Heart left ventricle (tissue), 16 donors: ENCODE data around the gene TPPP3. TPM values are rescaled to one million over a fixed set of nuclear protein-coding genes. Genes with fewer than 3 reads are reported as not detected.

Source experiments
- ATAC-seq, 4 donors: fragments of 200-7000 bp; cut with Tn5 transposase; one replicate each; pipeline ENCODE4 v1.9.1; 2020 to 2022; ENCODE audit warnings: moderate library complexity in 4 of 4, mild to moderate bottlenecking in 3 of 4, moderate number of reproducible peaks in 1 of 4
- DNase-seq, 5 donors: peaks; one replicate each; pipeline ENCODE4 v3.0.0-alpha.2; 2020
- H3K27ac ChIP-seq, 12 donors: fragments of 200-600 bp; sonication (generic) in 4 of 12; one replicate each; pipeline versions ENCODE4 v1.5.0 to v1.8.0; 2016 to 2022; ENCODE audit warnings: mild to moderate bottlenecking in 2 of 12
- H3K27me3 ChIP-seq, 9 donors: fragments of 200-600 bp; sonication (generic) in 2 of 9; one replicate each; pipeline versions ENCODE4 v1.5.1 to v1.8.0; 2016 to 2022; ENCODE audit warnings: mild to moderate bottlenecking in 3 of 9
- H3K36me3 ChIP-seq, 9 donors: fragments of 200-600 bp; sonication (generic) in 2 of 9; one replicate each; pipeline versions ENCODE4 v1.5.0 to v1.8.0; 2018 to 2022; ENCODE audit warnings: mild to moderate bottlenecking in 2 of 9
- H3K4me1 ChIP-seq, 12 donors: fragments of 200-600 bp; sonication (generic) in 4 of 12; one replicate each; pipeline versions ENCODE4 v1.5.0 to v1.8.0; 2016 to 2022; ENCODE audit warnings: mild to moderate bottlenecking in 3 of 12
- H3K4me3 ChIP-seq, 12 donors: fragments of 200-600 bp; sonication (generic) in 4 of 12; one replicate each; pipeline versions ENCODE4 v1.5.0 to v1.8.0; 2017 to 2022; ENCODE audit warnings: mild to moderate bottlenecking in 9 of 12, moderate library complexity in 4 of 12
- H3K9me3 ChIP-seq, 12 donors: fragments of 200-600 bp; sonication (generic) in 4 of 12; one replicate each; pipeline versions ENCODE4 v1.5.0 to v1.8.0; 2016 to 2022; ENCODE audit warnings: mild to moderate bottlenecking in 1 of 12
- POLR2A ChIP-seq, 2 donors: fragments of 450-650 bp; IDR thresholded peaks; one replicate each; pipeline ENCODE4 v1.6.1; 2017; ENCODE audit warnings: antibody characterized with exemption in 2 of 2, mild to moderate bottlenecking in 2 of 2, moderate library complexity in 2 of 2
- WGBS, 4 donors: extraction: QIAGEN DNeasy Blood & Tissue Kit in 2 of 4; methylation state at CpG; one replicate each; pipeline versions ENCODE4 v1.1.5 to v1.1.7; 2013 to 2018; 5-methylcytosine and 5-hydroxymethylcytosine counted together
- intact Hi-C, 10 donors: fragments of 100-400 bp; cut with DNase I; formaldehyde crosslinking; loops; one replicate each; pipeline versions ENCODE4 v1.11.1 to v1.14.2; 2022
- polyA plus RNA-seq, 2 donors: library from polyadenylated mRNA; stranded (reverse); fragments of 200-250 nt; gene quantifications; one replicate each; pipeline ENCODE4 v1.2.3, GENCODE V29; 2013
- total RNA-seq, 9 donors: library from RNA; depleted of rRNA in 2 of 9; stranded (reverse); fragments of >200 nt in 2 of 9; fragmentation: NEBNext Ultra II Directional in 3 of 9; extraction: Animal tissue kit (Norgen Biotek cat#: 25700) in 3 of 9; gene quantifications; one replicate each; pipeline versions ENCODE4 v1.1.0 to v1.2.4, GENCODE V29; 2016 to 2023
- TF ChIP-seq, protein P1 (sequence below), 12 donors: fragments of 200-600 bp; sonication (generic) in 4 of 12; IDR thresholded peaks; one replicate each; pipeline versions ENCODE4 v1.5.0 to v1.8.0; 2018 to 2022; ENCODE audit warnings: antibody characterized with exemption in 12 of 12, mild to moderate bottlenecking in 5 of 12
- donor health status: ischemic (EF 13 %, LVEDD 7.1; RV severe dilation, severe dysfunction).
- donor health status: healthy with polysubstance abuse.
- donor health status: DM: no; HTN: yes; CAD: no.
- donor health status: DM: no; HTN: no; CAD: no.
- donor health status: ischemic (EF 25% LVEDD 6.9; RV normal size, moderate dysfunction).
- donor health status: ischemic (EF 25% LVEDD 5.7; RV mildly dilated, moderate dysfunction).
- donor health status: healthy.
- donor health status: DM: yes; HTN: yes; CAD: no.
- donor health status: ischemic (EF 35%, LVEDD 5.7; RV mildly dilated, moderate dysfunction).
- donor health status: nonischemic (EF 11% LVEDD 7.7; RV severe dilation, severe dysfunction).
- donor health status: DM: yes; HTN: yes; CAD: no.
- donor health status: PGD.
- donor health status: ischemic (EF 29% LVEDD 5.4; RV normal size, mild dysfunction).
- donor health status: nonischemic (EF 23%, LVEDD 6.1; RV moderate dilation, normal function).

TPPP3 gene
- total and polyA plus RNA-seq, 11 donors = 7.0 to 20.1 (median 10.3) TPM

- peaks cover 0 to 28% (median 5%) of the 10 kb centered on the region in 9 donors for H3K27me3 ChIP-seq
- H3K9me3 ChIP-seq = no peaks in the 10 kb centered on the region
- intact Hi-C loops = loop anchor here in 8 of 10 donors (5.0 to 10.0 kb wide), 5 partner anchors 50 to 132 kb away; partner anchors contain the start of gene PLEKHG4 (in 1 of the 8)
- peak overlapping the region in 10 of 12 donors; percentile 5 to 67 (median 56) for H3K4me3 ChIP-seq
- peak in 1 of 4 donors; percentile 1 for ATAC-seq
- H3K36me3 ChIP-seq = no peaks in the 10 kb centered on the region
- peak in 4 of 5 donors; percentile 32 to 75 (median 50) for DNase-seq
- 24 to 49% (median 34%) methylated on average over 44 to 88 of the region's 88 CpGs for WGBS, 4 donors
- H3K4me1 ChIP-seq = peaks cover 5 to 83% (median 55%) of the 10 kb centered on the region in 12 donors
- H3K27ac ChIP-seq = peak overlapping the region in 11 of 12 donors; percentile 12 to 82 (median 69)
- TF ChIP-seq, protein P1, sequence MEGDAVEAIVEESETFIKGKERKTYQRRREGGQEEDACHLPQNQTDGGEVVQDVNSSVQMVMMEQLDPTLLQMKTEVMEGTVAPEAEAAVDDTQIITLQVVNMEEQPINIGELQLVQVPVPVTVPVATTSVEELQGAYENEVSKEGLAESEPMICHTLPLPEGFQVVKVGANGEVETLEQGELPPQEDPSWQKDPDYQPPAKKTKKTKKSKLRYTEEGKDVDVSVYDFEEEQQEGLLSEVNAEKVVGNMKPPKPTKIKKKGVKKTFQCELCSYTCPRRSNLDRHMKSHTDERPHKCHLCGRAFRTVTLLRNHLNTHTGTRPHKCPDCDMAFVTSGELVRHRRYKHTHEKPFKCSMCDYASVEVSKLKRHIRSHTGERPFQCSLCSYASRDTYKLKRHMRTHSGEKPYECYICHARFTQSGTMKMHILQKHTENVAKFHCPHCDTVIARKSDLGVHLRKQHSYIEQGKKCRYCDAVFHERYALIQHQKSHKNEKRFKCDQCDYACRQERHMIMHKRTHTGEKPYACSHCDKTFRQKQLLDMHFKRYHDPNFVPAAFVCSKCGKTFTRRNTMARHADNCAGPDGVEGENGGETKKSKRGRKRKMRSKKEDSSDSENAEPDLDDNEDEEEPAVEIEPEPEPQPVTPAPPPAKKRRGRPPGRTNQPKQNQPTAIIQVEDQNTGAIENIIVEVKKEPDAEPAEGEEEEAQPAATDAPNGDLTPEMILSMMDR (IDR thresholded peaks at IDR 0.05) = no peak
- no peak for TF ChIP-seq POLR2A (IDR thresholded peaks at IDR 0.05)
Observed at GRCh38 chr16:67394155-67395104, 1.1 kb upstream of the TPPP3 start.

- Histone ChIP-seq H3K4me1 (peaks cover 5 to 77% (median 50%) of the 10 kb centered on the region in 12 donors), H3K4me3 (peak overlapping the region; percentile 5 to 67 (median 54)), H3K27me3 (peaks cover 0 to 28% (median 5%) of the 10 kb centered on the region in 9 donors), H3K36me3 (no peaks in the 10 kb centered on the region), H3K27ac (peak overlapping the region in 11 of 12 donors; percentile 12 to 82 (median 69)), H3K9me3 (no peaks in the 10 kb centered on the region)
- intact Hi-C loops = loop anchor here in 6 of 10 donors (10.0 kb wide), 3 partner anchors 49 to 129 kb away; no protein-coding TSS in a partner anchor
- WGBS, 4 donors = 7 to 10% (median 9%) methylated on average over 10 to 20 of the region's 20 CpGs
- no peak for TF ChIP-seq POLR2A (IDR thresholded peaks at IDR 0.05)
- TF ChIP-seq, protein P1 (IDR thresholded peaks at IDR 0.05) = no peak
- peak in 2 of 5 donors; percentile 38 to 56 for DNase-seq
- ATAC-seq = peak in 1 of 4 donors; percentile 1
Observed at GRCh38 chr16:67393788-67394154, 473 bp upstream of the TPPP3 start.

- WGBS, 4 donors = 70 to 80% (median 78%) methylated on average over 17 to 18 of the region's 18 CpGs
- Histone ChIP-seq H3K9me3 (no peaks in the 10 kb centered on the region), H3K27ac (peak overlapping the region in 10 of 12 donors; percentile 15 to 82 (median 64)), H3K4me3 (peak overlapping the region; percentile 14 to 67 (median 54)), H3K36me3 (no peaks in the 10 kb centered on the region), H3K27me3 (peaks cover 0 to 28% (median 5%) of the 10 kb centered on the region in 9 donors), H3K4me1 (peaks cover 5 to 75% (median 48%) of the 10 kb centered on the region in 12 donors)
- ATAC-seq (no peak), DNase-seq (no peak)
- intact Hi-C loops = loop anchor here in 6 of 10 donors (10.0 kb wide), 3 partner anchors 48 to 128 kb away; no protein-coding TSS in a partner anchor
- no peak for TF ChIP-seq POLR2A (IDR thresholded peaks at IDR 0.05)
- TF ChIP-seq, protein P1 (IDR thresholded peaks at IDR 0.05) = no peak
Observed at GRCh38 chr16:67392301-67393059, 818 bp downstream of the TPPP3 start.
